Stimulated activated CD4-positive, alpha-beta T cell treated with anti-CD3 and anti-CD28 coated beads, Interleukin-1b, Interleukin-23, amount 100 ng/mL, for 1 hour (primary cell): ENCODE data around the gene CCDC107.

Source experiments
- DNase-seq, 2 donors: peaks; one replicate each; pipeline ENCODE4 v3.0.0-alpha.2; 2020; ENCODE audit warnings: low read depth in 2 of 2

CCDC107 gene

DNA sequence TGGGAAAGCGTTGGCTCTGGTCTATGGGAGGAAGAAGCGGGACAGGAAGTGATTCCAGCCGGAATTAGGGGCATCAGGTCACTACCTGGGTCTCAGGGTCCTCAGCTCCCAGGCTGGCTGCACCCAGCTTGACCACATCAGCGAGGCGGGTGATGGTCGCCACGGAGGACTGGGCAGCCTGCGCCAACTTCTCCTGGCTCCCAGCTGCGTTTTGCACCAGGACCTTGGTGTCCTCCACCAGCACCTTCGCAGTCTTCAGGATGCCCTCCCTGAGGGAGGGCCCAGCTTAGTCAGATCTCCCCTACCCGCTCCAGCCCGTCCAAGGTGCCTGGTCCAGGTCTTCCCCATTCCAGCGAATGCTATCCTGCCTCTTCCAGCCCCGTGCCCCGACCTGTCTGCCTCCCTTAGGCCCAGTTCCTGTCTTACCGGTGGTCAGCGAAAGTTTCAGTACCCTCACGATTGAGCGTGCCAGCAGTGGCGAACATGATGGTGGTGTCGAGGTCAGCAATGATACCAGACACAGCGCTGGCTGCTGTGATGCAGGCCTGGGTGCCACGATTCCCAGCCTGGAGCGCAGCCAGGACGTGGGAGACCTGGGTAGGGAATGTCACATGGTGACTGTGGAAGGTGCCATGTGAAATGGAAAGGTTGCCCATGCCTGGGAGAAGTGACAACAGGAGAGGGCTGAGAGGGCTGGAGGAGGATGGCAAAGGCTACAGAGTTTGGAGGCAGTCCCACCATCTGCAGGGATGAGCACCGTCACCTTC is 46.0 kb downstream of the CCDC107 start:
- no peak for DNase-seq

- DNase-seq = no peak
Observed at GRCh38 chr9:35705372-35705771, 47.3 kb downstream of the CCDC107 start.

DNA sequence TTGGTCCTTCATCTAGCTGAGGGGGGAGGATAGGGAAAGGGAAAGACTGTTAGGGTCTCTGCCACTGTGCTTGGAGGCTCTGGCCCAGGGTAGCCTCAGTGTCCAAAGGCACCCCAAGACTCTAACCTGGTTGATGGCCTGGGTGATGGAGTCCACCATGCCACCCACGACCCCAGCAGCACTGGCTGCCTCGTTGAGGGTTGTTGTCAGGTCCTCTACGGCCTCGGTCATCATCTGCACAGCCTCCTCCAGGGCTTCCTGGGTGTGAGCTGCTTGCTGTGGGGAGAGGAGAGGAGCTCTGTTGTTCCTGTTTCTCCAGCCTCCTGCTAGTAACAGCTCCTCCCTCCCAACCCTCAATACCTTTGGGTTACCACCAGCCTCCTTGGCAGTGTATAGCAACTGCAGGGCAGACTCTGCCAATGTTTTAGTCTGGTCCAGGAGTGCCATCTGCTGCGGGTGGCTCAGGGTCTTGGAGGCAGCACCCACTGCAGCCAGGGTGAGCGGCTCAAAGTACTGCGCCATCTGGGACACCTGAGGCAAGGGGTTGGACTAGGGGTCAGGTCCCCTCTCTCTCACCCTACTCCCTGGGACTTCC is 47.8 kb downstream of the CCDC107 start:
- no peak for DNase-seq

DNA sequence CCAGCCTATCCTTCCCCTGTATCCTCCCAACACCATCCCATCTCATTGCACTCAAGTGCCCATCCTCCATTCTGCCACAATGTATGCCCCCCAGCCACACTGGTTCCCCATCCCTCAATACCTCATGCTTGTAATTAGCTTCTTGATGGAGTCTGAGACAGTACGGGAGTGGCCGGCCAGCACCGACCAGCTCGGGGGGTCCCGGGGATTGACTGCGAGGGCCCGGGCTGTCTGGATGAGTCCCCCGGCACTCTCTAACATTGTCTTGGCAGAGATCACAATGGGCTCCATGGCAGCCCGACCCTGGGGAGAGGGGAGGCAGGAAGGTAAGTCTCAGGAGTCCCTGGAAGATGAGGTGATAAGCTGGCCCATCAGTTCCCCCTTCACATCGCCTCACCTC is 48.9 kb downstream of the CCDC107 start:
- no peak for DNase-seq

- DNase-seq = no peak
Observed at GRCh38 chr9:35708146-35708545, 50.1 kb downstream of the CCDC107 start.

- DNase-seq = no peak
Observed at GRCh38 chr9:35710818-35711500, 52.9 kb downstream of the CCDC107 start.
